GM12872 (cell line): ENCODE data around the gene CCDC192.

ENCODE experiments used
- TF ChIP-seq, protein P1 (sequence below): IDR thresholded peaks from 3 replicates; pipeline ENCODE4 v1.5.1; 2011; ENCODE audit warnings: low read depth, mild to moderate bottlenecking, low read length, moderate library complexity; ENCODE audit not compliant: insufficient read depth

The CCDC192 gene

DNA sequence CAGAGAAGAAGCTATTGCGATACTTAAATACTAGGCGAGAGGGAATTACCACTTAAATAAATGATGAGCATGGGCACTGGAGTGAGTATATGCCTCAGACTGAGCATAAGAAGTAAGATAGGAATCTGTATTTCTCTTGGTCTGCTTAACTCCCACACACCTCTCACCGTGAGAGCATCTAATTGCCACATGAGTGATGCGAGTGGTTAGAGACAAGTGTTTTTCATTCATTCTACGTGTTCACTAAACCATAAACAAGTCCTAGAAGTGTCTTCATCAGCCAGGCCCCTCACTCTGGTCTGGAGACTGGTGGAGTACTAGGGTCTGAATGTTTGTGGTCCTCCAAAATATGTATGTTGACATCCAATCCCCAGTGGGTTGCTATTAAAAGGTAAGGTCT is 230.2 kb downstream of the CCDC192 start:
- TF ChIP-seq, protein P1, sequence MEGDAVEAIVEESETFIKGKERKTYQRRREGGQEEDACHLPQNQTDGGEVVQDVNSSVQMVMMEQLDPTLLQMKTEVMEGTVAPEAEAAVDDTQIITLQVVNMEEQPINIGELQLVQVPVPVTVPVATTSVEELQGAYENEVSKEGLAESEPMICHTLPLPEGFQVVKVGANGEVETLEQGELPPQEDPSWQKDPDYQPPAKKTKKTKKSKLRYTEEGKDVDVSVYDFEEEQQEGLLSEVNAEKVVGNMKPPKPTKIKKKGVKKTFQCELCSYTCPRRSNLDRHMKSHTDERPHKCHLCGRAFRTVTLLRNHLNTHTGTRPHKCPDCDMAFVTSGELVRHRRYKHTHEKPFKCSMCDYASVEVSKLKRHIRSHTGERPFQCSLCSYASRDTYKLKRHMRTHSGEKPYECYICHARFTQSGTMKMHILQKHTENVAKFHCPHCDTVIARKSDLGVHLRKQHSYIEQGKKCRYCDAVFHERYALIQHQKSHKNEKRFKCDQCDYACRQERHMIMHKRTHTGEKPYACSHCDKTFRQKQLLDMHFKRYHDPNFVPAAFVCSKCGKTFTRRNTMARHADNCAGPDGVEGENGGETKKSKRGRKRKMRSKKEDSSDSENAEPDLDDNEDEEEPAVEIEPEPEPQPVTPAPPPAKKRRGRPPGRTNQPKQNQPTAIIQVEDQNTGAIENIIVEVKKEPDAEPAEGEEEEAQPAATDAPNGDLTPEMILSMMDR, result no peak

DNA sequence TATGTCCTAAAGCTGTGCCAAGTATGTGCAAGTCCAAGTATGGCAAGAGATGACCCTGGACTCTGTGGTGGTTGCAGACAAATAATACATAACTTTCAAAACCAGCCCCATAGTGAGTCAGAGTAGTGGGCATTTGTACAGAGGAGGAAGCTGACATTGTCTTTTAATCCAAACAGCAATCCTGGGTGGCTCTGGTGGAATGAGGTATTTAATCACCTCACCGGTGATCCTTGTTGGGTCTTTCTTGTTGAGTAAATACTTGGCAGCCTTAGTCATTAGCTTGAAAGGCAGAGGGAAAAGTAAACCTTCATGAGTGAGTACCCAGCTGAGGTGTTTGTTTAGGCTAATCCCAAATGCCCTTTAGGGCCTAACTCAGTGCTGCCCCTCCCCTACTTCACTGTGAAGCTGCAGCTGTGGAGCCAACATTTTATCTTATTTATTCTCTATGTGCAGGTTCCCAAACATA is 231.6 kb downstream of the CCDC192 start:
- TF ChIP-seq, protein P1, result no peak

DNA sequence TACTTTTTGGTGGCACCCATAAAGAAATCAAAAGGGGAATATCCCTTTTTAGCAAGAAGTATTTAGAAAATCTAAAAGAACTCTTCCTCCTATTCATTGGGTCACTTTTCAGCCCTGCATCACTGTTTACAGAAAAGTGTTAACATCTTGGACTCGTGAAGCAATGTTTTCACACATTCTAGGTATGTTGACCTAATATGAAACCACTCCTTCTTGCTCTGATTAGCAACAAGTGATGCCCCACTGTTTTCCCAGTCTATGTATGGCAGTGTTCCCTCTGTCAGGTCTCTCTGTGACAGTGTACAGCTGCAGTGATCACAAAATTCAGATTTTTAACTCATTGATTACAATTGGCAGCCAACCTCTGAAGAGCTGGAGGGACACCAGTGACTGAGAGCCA is 232.2 kb downstream of the CCDC192 start:
- TF ChIP-seq, protein P1, result no peak

DNA sequence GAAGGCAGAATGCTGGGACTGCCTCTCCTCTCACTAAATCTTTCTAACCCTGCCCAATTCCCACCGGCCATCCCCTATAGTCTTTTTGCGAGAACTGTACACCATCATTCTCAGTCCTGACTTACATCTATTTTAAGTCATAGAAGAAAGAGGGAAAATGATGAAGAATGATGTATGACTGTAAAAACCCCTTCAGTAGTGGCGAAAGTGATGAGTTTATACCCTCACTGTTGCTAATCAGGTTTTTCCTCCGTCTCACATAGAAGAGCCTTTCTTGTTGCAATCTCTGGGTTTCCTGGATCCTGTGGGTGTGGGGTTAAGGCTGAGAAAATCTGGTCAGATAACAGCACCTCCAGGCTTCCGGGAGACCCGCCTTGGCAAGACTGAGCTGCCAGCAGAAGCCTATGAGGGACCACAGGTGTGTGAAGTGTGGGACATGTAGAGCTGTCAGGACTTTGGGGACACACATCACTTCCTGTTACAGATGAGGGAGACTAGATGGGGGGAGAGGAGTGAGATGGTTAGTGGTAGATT is 233.3 kb downstream of the CCDC192 start:
- TF ChIP-seq, protein P1, result no peak

DNA sequence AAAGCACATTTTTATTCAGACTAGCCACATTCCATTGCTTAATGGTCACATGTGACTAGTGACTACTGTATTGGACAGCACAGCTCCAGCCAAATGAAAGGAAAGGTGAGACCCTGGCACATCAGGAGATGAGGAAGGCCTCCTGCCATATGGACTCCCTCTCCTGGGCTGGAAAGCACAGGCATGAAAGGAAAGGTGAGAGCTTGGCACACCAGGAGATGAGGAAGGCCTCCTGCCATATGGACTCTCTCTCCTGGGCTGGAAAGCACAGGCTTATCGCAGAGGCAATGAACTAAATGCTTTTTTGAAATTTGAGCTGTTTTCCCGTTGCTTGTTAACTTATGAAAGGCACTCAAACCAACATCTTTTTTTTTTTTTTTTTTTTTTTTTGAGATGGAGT is 235.6 kb downstream of the CCDC192 start:
- TF ChIP-seq, protein P1, result no peak

DNA sequence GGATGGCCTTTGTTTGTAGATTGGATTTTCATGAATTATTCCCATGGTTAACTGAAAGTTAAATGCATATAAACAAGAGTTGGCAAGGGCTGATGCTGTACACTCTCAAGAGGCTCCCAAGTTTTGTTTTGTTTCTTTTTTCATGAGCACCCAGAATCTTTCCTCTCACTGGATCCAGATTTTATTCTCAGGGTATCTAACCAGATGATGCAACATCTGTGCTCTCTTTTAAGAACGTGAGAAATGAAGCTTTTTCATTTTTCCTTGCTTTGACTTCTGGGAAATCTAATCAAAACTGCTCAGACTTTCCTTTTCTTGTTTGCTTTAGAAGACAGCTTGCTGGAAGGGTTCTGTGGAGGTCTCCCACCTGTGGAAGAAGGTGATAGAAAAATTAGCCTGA is 237.7 kb downstream of the CCDC192 start:
- TF ChIP-seq, protein P1, result no peak

DNA sequence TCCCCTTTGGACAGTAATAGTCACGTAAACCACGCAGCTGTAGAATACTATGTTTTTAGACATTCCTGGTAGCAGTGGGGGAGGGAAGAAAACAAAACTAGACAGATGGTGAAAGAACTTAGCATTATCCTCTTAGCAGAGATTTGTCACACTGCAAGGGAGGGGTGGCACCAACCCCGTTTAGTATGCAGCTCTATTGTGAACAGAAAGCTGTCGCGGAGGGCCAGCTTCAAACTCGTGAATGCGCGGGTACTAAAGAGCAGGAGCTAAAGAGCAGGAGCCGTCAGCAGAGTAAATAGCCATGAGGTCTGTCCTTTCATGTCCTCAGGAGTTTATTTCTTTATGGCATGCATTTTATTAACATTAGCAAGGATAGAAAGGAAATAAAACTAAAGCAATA is 238.5 kb downstream of the CCDC192 start:
- TF ChIP-seq, protein P1, result no peak
